Chondrocyte (in vitro differentiated cells): ENCODE measurements around the gene PUS7L. TPM values are rescaled to one million over a fixed set of nuclear protein-coding genes. Genes with fewer than 3 reads are reported as not detected.

Source experiments
- DNase-seq: peaks from one replicate; pipeline ENCODE4 v3.0.0; 2021; ENCODE audit warnings: mixed read lengths, low spot score
- H3K27ac Mint-ChIP-seq: one replicate; pipeline ENCODE4 v1.8.0; 2021; ENCODE audit warnings: mild to moderate bottlenecking, moderate library complexity, mixed read lengths; ENCODE audit not compliant: unreplicated experiment
- H3K27me3 Mint-ChIP-seq: 2 replicates; pipeline ENCODE4 v1.8.0; 2021; ENCODE audit warnings: low read depth, mixed read lengths
- H3K36me3 Mint-ChIP-seq: 2 replicates; pipeline ENCODE4 v1.8.0; 2021; ENCODE audit warnings: low read depth, mixed read lengths
- H3K4me1 Mint-ChIP-seq: 2 replicates; pipeline ENCODE4 v1.8.0; 2021; ENCODE audit warnings: low read depth, mild to moderate bottlenecking, mixed read lengths
- H3K4me3 Mint-ChIP-seq: one replicate; pipeline ENCODE4 v1.8.0; 2021; ENCODE audit warnings: mild to moderate bottlenecking, moderate library complexity, mixed read lengths; ENCODE audit not compliant: unreplicated experiment
- H3K9me3 Mint-ChIP-seq: 2 replicates; pipeline ENCODE4 v1.8.0; 2021; ENCODE audit warnings: low read depth, mixed read lengths
- CTCF ChIP-seq: fragments of 200-600 bp; sonication (generic); IDR thresholded peaks from 2 replicates; pipeline ENCODE4 v1.5.0; 2021; ENCODE audit warnings: antibody characterized with exemption, mild to moderate bottlenecking, moderate library complexity
- total RNA-seq: library from RNA; stranded (reverse); gene quantifications from 3 replicates; pipeline ENCODE4 v1.2.1, GENCODE V29; 2021

PUS7L gene
- total RNA-seq, 1 donor from 2014 or later: 6.9 TPM

GRCh38 chr12:43776498-43776897 is 17.9 kb upstream of the PUS7L start:
- no peaks in the 10 kb centered on the region for H3K9me3 Mint-ChIP-seq
- H3K27me3 Mint-ChIP-seq: no peaks in the 10 kb centered on the region
- peak; percentile 78 for TF ChIP-seq CTCF
- H3K4me3 Mint-ChIP-seq: no peak overlapping the region
- DNase-seq: no peak
- H3K4me1 Mint-ChIP-seq: no peaks in the 10 kb centered on the region
- H3K36me3 Mint-ChIP-seq: no peaks in the 10 kb centered on the region
- no peak overlapping the region for H3K27ac Mint-ChIP-seq

- H3K27me3 Mint-ChIP-seq: no peaks in the 10 kb centered on the region
- peaks cover 10% of the 10 kb centered on the region for H3K36me3 Mint-ChIP-seq
- peaks cover 6% of the 10 kb centered on the region for H3K9me3 Mint-ChIP-seq
- no peak for TF ChIP-seq CTCF
- H3K4me3 Mint-ChIP-seq: no peak overlapping the region
- DNase-seq: no peak
- no peak overlapping the region for H3K27ac Mint-ChIP-seq
- H3K4me1 Mint-ChIP-seq: no peaks in the 10 kb centered on the region
These were observed 7.7 kb upstream of the PUS7L start for GRCh38 chr12:43766291-43766690.

GRCh38 chr12:43764528-43764927 is 5.9 kb upstream of the PUS7L start:
- Mint-ChIP-seq H3K4me1 (peaks cover 8% of the 10 kb centered on the region), H3K27me3 (no peaks in the 10 kb centered on the region), H3K9me3 (no peaks in the 10 kb centered on the region), H3K36me3 (peaks cover 2% of the 10 kb centered on the region), H3K27ac (no peak overlapping the region), H3K4me3 (no peak overlapping the region)
- DNase-seq: no peak
- TF ChIP-seq CTCF: no peak

- TF ChIP-seq CTCF: no peak
These were observed 5.2 kb upstream of the PUS7L start for GRCh38 chr12:43763769-43764168.

GRCh38 chr12:43762596-43762995 is 4.0 kb upstream of the PUS7L start:
- no peaks in the 10 kb centered on the region for H3K9me3 Mint-ChIP-seq
- TF ChIP-seq CTCF: no peak
- H3K27ac Mint-ChIP-seq: no peak overlapping the region
- no peak for DNase-seq
- no peak overlapping the region for H3K4me3 Mint-ChIP-seq
- peaks cover 17% of the 10 kb centered on the region for H3K4me1 Mint-ChIP-seq
- no peaks in the 10 kb centered on the region for H3K36me3 Mint-ChIP-seq
- no peaks in the 10 kb centered on the region for H3K27me3 Mint-ChIP-seq

More at GRCh38 chr12:43763769-43764168, 5.2 kb upstream of the PUS7L start:
- no peak for DNase-seq
- peaks cover 11% of the 10 kb centered on the region for H3K4me1 Mint-ChIP-seq
- H3K36me3 Mint-ChIP-seq: peaks cover 1% of the 10 kb centered on the region
- no peaks in the 10 kb centered on the region for H3K27me3 Mint-ChIP-seq
- H3K4me3 Mint-ChIP-seq: no peak overlapping the region
- no peaks in the 10 kb centered on the region for H3K9me3 Mint-ChIP-seq
- no peak overlapping the region for H3K27ac Mint-ChIP-seq
